Spinal cord (tissue), 10 donors: Measurements from ENCODE around the gene TADA2B. TPM values are rescaled to one million over a fixed set of nuclear protein-coding genes. Genes with fewer than 3 reads are reported as not detected.
"Not testable (repeated sequence)": the region's sequence is repeated elsewhere in the genome, so short reads cannot be mapped to it uniquely, and the experiment has no call there.

Experiments
- DNase-seq, 6 donors: peaks; one replicate each; pipeline versions ENCODE4 v3.0.0 to v3.0.0-alpha.2; 2013 to 2015; ENCODE audit warnings: low spot score in 6 of 6, low read depth in 4 of 6
- H3K27ac ChIP-seq: one replicate; pipeline ENCODE4 v1.5.1; 2013; ENCODE audit warnings: low read depth, low read length, control low read depth
- H3K27me3 ChIP-seq: one replicate; pipeline ENCODE4 v1.6.1; 2013; ENCODE audit warnings: low read length; ENCODE audit not compliant: control insufficient read depth, insufficient read depth
- H3K36me3 ChIP-seq: one replicate; pipeline ENCODE4 v1.6.1; 2013; ENCODE audit warnings: low read length; ENCODE audit not compliant: control insufficient read depth, insufficient read depth
- H3K4me1 ChIP-seq: one replicate; pipeline ENCODE4 v1.6.1; 2013; ENCODE audit warnings: low read length; ENCODE audit not compliant: control insufficient read depth, insufficient read depth
- H3K4me3 ChIP-seq: one replicate; pipeline ENCODE4 v1.5.1; 2013; ENCODE audit warnings: low read depth, low read length, control low read depth
- H3K9me3 ChIP-seq: one replicate; pipeline ENCODE4 v1.6.1; 2013; ENCODE audit warnings: low read length; ENCODE audit not compliant: control insufficient read depth, insufficient read depth
- WGBS: methylation state at CpG from one replicate; pipeline ENCODE4 v1.1.5; 2013; ENCODE audit warnings: missing lambda C conversion rate; ENCODE audit not compliant: insufficient coverage; 5-methylcytosine and 5-hydroxymethylcytosine counted together
- polyA plus RNA-seq, 2 donors: library from polyadenylated mRNA; unstranded; fragments of 120-200 nt; gene quantifications; one replicate each; pipeline ENCODE4 v1.2.1, GENCODE V29; 2013; ENCODE audit not compliant: insufficient read length in 2 of 2
- total RNA-seq, 2 donors: library from RNA; depleted of rRNA in 1 of 2; stranded (reverse); fragments of 120-200 nt in 1 of 2; fragments of >200 nt in 1 of 2; gene quantifications; one replicate each; pipeline versions ENCODE4 v1.2.3 to v1.2.4, GENCODE V29; 2013 to 2014
- donor health status: healthy.

TADA2B gene
- total and polyA plus RNA-seq, 4 donors: 16.3 to 30.1 (median 22.4) TPM

DNA sequence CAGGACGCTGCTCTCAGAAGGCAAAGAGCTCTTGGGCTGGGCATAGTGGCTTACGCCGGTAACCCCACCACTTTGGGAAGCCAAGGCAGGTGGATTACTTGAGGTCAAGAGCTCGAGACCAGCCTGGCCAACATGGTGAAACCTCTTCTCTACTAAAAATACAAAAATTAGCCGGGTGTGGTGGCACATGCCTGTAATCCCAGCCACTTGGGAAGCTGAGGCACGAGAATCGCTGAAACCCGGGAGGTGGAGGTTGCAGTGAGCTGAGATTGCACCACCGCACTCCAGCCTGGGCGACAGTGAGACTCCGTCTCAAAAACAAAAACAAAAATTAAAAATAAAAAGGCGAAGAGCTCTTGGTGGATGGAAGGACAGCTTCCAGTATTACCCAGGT lies 59.3 kb downstream of the TADA2B start:
- Histone ChIP-seq H3K27me3 (peaks cover 17% of the 10 kb centered on the region), H3K4me3 (peak overlapping the region; percentile 50), H3K4me1 (peaks cover 39% of the 10 kb centered on the region), H3K27ac (peak overlapping the region; percentile 69)
- not testable (repeated sequence) for DNase-seq, H3K9me3 ChIP-seq, H3K36me3 ChIP-seq
- 66% methylated on average over 5 of the region's 12 CpGs for WGBS

DNA sequence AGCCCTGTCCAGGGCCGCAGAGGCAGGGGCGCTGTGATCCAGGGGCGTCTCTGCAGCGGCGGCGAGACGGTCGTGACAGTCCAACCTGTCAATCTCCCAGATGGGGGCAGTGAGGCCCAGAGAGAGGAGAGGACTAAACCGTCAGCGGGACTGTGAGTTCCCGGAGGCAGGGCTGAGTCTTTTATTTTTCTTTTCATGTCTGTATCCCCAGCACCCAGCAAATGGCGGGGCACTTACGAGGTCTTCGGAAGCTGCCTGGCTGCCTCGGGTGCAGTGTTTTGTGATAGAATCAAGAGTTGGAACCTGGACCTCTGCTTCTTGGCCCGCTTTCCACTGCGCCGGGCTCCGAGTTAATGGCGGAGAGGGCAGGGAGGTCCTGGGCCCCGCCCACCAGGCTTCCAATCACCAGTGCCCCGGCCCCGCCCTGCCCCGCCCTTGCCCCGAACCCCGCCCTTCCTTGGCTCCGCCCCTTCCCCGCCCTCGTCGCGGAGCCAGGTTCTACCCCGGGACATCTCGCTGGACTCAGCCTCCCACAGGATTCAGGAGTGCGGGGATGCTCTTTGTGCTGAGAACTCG lies 59.9 kb downstream of the TADA2B start:
- H3K36me3 ChIP-seq: no peaks in the 10 kb centered on the region
- peak overlapping the region; percentile 69 for H3K27ac ChIP-seq
- peaks cover 39% of the 10 kb centered on the region for H3K4me1 ChIP-seq
- H3K4me3 ChIP-seq: peak overlapping the region; percentile 50
- peak in 2 of 6 donors; percentile 49 to 77 for DNase-seq
- WGBS: 5% methylated on average over 23 of the region's 35 CpGs
- no peaks in the 10 kb centered on the region for H3K9me3 ChIP-seq
- H3K27me3 ChIP-seq: peaks cover 17% of the 10 kb centered on the region

DNA sequence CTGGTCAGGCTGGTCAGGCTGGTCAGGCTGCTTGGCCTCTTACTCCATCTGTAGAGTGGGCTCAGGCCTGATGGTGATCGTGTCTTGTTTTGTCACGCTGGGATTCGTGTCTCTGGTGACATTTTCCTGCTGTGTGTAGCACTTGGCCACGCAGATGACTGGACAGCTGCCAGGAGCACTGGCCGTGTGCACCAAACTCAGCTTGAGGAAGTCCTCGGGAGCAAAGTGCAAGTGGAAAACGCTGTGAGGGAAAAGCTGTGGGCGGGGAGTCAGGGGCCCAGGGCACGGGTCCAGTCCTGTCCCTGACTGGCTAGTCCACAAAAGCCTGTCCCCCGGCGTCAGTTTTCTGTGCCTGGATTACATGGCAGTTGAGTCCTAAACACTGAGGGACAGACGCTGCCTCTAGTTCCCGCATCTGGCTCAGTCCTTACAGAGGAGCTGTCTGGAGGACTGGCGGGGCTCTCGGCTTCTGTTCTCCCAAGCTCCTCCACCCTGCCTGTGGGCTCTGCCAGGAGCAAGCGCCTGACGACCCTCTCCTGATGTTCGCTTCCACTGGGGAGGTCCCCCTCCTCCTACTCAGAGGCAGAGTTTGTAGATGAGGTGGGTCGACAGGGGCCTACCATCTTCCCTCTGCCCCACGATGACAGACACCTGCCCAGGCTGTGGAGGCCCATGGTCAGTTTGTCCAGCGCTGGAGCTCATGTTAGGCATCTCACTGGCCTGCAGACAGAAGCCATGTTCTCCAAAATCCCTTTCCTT lies 60.6 kb downstream of the TADA2B start:
- WGBS: 23% methylated on average over 15 of the region's 21 CpGs
- Histone ChIP-seq H3K36me3 (no peaks in the 10 kb centered on the region), H3K4me1 (peaks cover 39% of the 10 kb centered on the region), H3K27ac (peak overlapping the region; percentile 69), H3K27me3 (peaks cover 17% of the 10 kb centered on the region), H3K4me3 (peak overlapping the region; percentile 32), H3K9me3 (no peaks in the 10 kb centered on the region)
- peak in 3 of 6 donors; percentile 15 to 82 (median 32) for DNase-seq

DNA sequence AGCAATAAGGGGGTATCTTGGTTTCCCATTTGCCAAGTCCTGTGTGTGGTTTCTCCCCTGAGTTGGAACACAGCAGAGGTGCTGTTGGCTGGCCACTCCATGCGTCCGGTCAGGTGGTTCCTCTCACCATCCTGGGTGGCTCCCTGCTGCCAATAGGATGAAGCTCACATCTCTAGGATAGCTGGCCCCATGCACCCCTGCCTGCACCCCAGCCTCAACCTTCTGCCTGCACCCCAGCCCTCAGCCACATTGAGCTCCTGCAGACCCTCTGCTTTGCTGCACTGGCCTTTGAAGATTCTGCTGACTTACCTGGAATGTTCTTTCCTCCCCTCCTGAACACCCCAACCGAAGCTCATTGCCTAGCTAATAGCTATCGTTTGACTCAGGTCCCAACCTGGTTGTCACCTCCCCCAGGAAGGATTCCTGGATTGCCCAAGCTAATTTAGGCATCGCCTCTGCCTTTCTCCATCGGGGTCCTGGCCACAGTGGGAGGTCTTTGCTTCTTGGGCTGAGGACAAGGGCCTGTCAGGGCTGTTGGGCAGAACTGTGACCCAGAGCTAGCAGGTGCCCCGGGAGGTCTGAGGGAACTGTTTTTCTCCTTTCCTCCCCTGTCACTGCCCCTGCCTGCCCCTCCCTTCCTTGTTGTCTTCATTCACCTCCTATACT lies 61.3 kb downstream of the TADA2B start:
- Histone ChIP-seq H3K27me3 (peaks cover 17% of the 10 kb centered on the region), H3K9me3 (no peaks in the 10 kb centered on the region), H3K27ac (peak overlapping the region; percentile 69), H3K4me3 (no peak overlapping the region), H3K36me3 (no peaks in the 10 kb centered on the region), H3K4me1 (peaks cover 39% of the 10 kb centered on the region)
- DNase-seq: no peak
- WGBS: 83% methylated on average over 7 of the region's 7 CpGs

DNA sequence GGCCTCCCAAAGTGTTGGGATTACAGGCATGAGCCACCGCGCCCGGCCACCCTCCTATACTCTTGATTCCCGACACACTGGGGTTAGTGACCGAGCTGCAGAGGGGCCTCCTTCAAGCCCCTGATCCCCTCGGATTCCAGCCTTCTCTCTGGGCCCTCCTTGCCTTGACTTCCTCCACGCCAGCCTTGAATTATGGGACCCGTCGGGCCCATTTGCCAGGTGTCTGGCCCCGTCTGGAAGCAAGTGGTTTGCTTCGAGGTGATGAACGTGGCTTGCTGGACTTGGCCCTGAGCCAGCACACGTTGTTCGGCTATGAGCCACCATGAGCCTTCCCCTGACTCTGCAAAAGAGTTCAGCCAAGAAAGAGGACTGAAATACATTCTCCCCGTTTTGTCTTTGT lies 62.1 kb downstream of the TADA2B start:
- no peak overlapping the region for H3K27ac ChIP-seq
- no peaks in the 10 kb centered on the region for H3K36me3 ChIP-seq
- peaks cover 39% of the 10 kb centered on the region for H3K4me1 ChIP-seq
- peak in 1 of 6 donors; percentile 78 for DNase-seq
- no peaks in the 10 kb centered on the region for H3K9me3 ChIP-seq
- 65% methylated on average over 11 of the region's 15 CpGs for WGBS
- no peak overlapping the region for H3K4me3 ChIP-seq
- H3K27me3 ChIP-seq: peaks cover 17% of the 10 kb centered on the region

DNA sequence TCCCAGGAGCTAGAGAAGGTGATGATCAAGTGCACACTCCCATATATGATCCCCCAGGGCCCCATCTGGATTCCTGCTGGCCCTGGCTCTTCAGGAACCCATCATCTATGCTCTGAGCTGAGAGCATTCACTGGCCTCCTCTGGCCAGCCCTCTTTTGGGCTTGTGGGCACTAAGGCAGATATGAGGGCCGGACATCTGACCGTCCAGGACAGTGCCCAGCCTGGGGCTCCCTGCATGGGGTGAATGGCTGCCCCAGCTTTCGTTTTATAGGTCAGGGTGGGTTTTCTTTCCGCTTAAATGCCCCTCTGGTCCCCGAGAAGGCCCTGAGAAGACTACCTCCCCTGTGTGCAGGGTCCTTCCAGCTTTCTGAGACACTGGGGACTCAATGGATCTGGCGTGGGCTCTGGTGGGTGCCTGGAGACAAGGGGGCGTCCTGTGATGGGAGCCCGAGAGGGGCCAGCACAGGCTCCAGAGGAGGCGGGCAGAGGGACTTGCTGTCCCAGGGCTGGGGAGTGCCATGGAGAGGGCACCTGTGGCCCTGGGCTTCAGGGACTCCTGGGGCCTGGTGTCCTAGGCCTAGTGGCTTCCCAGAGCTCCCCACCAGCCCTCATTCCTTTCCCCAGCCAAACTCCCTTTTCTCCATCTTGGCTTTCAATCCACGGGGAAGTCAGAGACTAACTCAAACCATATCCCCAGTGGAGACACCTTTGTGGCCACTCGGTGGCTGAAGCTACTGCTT lies 64.2 kb downstream of the TADA2B start:
- Histone ChIP-seq H3K27ac (no peak overlapping the region), H3K4me3 (no peak overlapping the region), H3K27me3 (peaks cover 11% of the 10 kb centered on the region), H3K4me1 (peaks cover 31% of the 10 kb centered on the region), H3K9me3 (no peaks in the 10 kb centered on the region), H3K36me3 (no peaks in the 10 kb centered on the region)
- no peak for DNase-seq
- 86% methylated on average over 11 of the region's 11 CpGs for WGBS

Other genes with a start within 250 kb of the TADA2B start
- 100 to 1,000 TPM in 1 of 2 donors, 10 to 100 TPM in 1; 73.7 to 104 TPM for gene TBC1D14, start 133.5 kb upstream of the TADA2B start, total RNA-seq
- 100 to 1,000 TPM in 1 of 2 donors, 10 to 100 TPM in 1; 99.5 to 104 TPM for gene TBC1D14, start 133.5 kb upstream of the TADA2B start, polyA plus RNA-seq
- gene GRPEL1, start 24.7 kb downstream of the TADA2B start, total RNA-seq: 10 to 100 TPM; 15.3 to 31.1 TPM
- gene GRPEL1, start 24.7 kb downstream of the TADA2B start, polyA plus RNA-seq: 10 to 100 TPM; 37.4 to 38.2 TPM
- gene SORCS2, start 149.2 kb downstream of the TADA2B start, total RNA-seq: 1 to 10 TPM; 7.3 to 9.4 TPM
- 10 to 100 TPM; 23.5 to 24.8 TPM for gene SORCS2, start 149.2 kb downstream of the TADA2B start, polyA plus RNA-seq